Measurements from ENCODE around the gene TRIO. TPM values are rescaled to one million over a fixed set of nuclear protein-coding genes. Genes with fewer than 3 reads are reported as not detected.

The TRIO gene
- polyA plus RNA-seq, 1 donor from 2014 or later = 8.5 TPM

- Mint-ChIP-seq H3K4me3 (peak overlapping the region; percentile 16 to 79 (median 52)), H3K36me3 (peaks cover 6% of the 10 kb centered on the region), H3K27me3 (no peaks in the 10 kb centered on the region), H3K27ac (peak overlapping the region; percentile 9 to 85 (median 60)), H3K9me3 (peaks cover 0 to 1% (median 0%) of the 10 kb centered on the region in 3 donors), H3K4me1 (peaks cover 8 to 31% (median 23%) of the 10 kb centered on the region in 3 donors)
These were observed 143.7 kb downstream of the TRIO start for GRCh38 chr5:14286574-14287421.

GRCh38 chr5:14292766-14293658 is 149.9 kb downstream of the TRIO start:
- no peaks in the 10 kb centered on the region for H3K27me3 Mint-ChIP-seq
- H3K9me3 Mint-ChIP-seq = no peaks in the 10 kb centered on the region
- peaks cover 0 to 1% (median 0%) of the 10 kb centered on the region in 3 donors for H3K4me1 Mint-ChIP-seq
- no peak overlapping the region for H3K4me3 Mint-ChIP-seq
- H3K36me3 Mint-ChIP-seq = peaks cover 6% of the 10 kb centered on the region
- H3K27ac Mint-ChIP-seq = no peak overlapping the region

- Mint-ChIP-seq H3K27me3 (no peaks in the 10 kb centered on the region), H3K27ac (peak overlapping the region in 1 of 3 donors; percentile 68), H3K4me3 (no peak overlapping the region), H3K4me1 (no peaks in the 10 kb centered on the region), H3K36me3 (peaks cover 4% of the 10 kb centered on the region), H3K9me3 (no peaks in the 10 kb centered on the region)
These were observed 152.5 kb downstream of the TRIO start for GRCh38 chr5:14295610-14296009.

GRCh38 chr5:14296533-14297331 is 153.6 kb downstream of the TRIO start:
- no peaks in the 10 kb centered on the region for H3K4me1 Mint-ChIP-seq
- H3K27me3 Mint-ChIP-seq = no peaks in the 10 kb centered on the region
- H3K27ac Mint-ChIP-seq = peak overlapping the region in 1 of 3 donors; percentile 9
- H3K9me3 Mint-ChIP-seq = no peaks in the 10 kb centered on the region
- H3K4me3 Mint-ChIP-seq = no peak overlapping the region
- H3K36me3 Mint-ChIP-seq = peaks cover 3% of the 10 kb centered on the region

- no peak overlapping the region for H3K27ac Mint-ChIP-seq
- no peaks in the 10 kb centered on the region for H3K27me3 Mint-ChIP-seq
- H3K9me3 Mint-ChIP-seq = no peaks in the 10 kb centered on the region
- H3K4me1 Mint-ChIP-seq = no peaks in the 10 kb centered on the region
- no peak overlapping the region for H3K4me3 Mint-ChIP-seq
- peaks cover 2% of the 10 kb centered on the region for H3K36me3 Mint-ChIP-seq
These were observed 154.6 kb downstream of the TRIO start for GRCh38 chr5:14297697-14298096.

- no peak overlapping the region for H3K27ac Mint-ChIP-seq
- no peaks in the 10 kb centered on the region for H3K27me3 Mint-ChIP-seq
- H3K4me1 Mint-ChIP-seq = no peaks in the 10 kb centered on the region
- H3K9me3 Mint-ChIP-seq = no peaks in the 10 kb centered on the region
- no peak overlapping the region for H3K4me3 Mint-ChIP-seq
- H3K36me3 Mint-ChIP-seq = peaks cover 2% of the 10 kb centered on the region
These were observed 155.1 kb downstream of the TRIO start for GRCh38 chr5:14298126-14298847.

- Mint-ChIP-seq H3K27me3 (no peaks in the 10 kb centered on the region), H3K4me3 (no peak overlapping the region), H3K27ac (no peak overlapping the region), H3K9me3 (no peaks in the 10 kb centered on the region), H3K4me1 (peaks cover 0 to 2% (median 0%) of the 10 kb centered on the region in 3 donors), H3K36me3 (peaks cover 2% of the 10 kb centered on the region)
These were observed 156.5 kb downstream of the TRIO start for GRCh38 chr5:14299666-14300065.

- no peak overlapping the region for H3K27ac Mint-ChIP-seq
- H3K36me3 Mint-ChIP-seq = peaks cover 2% of the 10 kb centered on the region
- H3K27me3 Mint-ChIP-seq = no peaks in the 10 kb centered on the region
- peaks cover 0 to 2% (median 0%) of the 10 kb centered on the region in 3 donors for H3K4me1 Mint-ChIP-seq
- H3K4me3 Mint-ChIP-seq = no peak overlapping the region
- H3K9me3 Mint-ChIP-seq = no peaks in the 10 kb centered on the region
These were observed 158.0 kb downstream of the TRIO start for GRCh38 chr5:14301186-14301585.

- Mint-ChIP-seq H3K27me3 (no peaks in the 10 kb centered on the region), H3K9me3 (no peaks in the 10 kb centered on the region), H3K36me3 (peaks cover 4% of the 10 kb centered on the region), H3K27ac (peak overlapping the region in 1 of 3 donors; percentile 28), H3K4me3 (no peak overlapping the region), H3K4me1 (peaks cover 0 to 3% (median 0%) of the 10 kb centered on the region in 3 donors)
These were observed 159.2 kb downstream of the TRIO start for GRCh38 chr5:14302330-14302729.

- no peaks in the 10 kb centered on the region for H3K27me3 Mint-ChIP-seq
- no peak overlapping the region for H3K4me3 Mint-ChIP-seq
- peaks cover 5% of the 10 kb centered on the region for H3K36me3 Mint-ChIP-seq
- H3K27ac Mint-ChIP-seq = peak overlapping the region in 2 of 3 donors; percentile 23 to 80
- H3K9me3 Mint-ChIP-seq = no peaks in the 10 kb centered on the region
- H3K4me1 Mint-ChIP-seq = peaks cover 0 to 3% (median 0%) of the 10 kb centered on the region in 3 donors
These were observed 161.9 kb downstream of the TRIO start for GRCh38 chr5:14305045-14305444.

GRCh38 chr5:14306329-14306815 is 163.2 kb downstream of the TRIO start:
- peak overlapping the region in 1 of 3 donors; percentile 1 for H3K27ac Mint-ChIP-seq
- peaks cover 5% of the 10 kb centered on the region for H3K36me3 Mint-ChIP-seq
- no peak overlapping the region for H3K4me3 Mint-ChIP-seq
- H3K9me3 Mint-ChIP-seq = no peaks in the 10 kb centered on the region
- peaks cover 0 to 3% (median 0%) of the 10 kb centered on the region in 3 donors for H3K4me1 Mint-ChIP-seq
- no peaks in the 10 kb centered on the region for H3K27me3 Mint-ChIP-seq

GRCh38 chr5:14308384-14309154 is 165.4 kb downstream of the TRIO start:
- H3K27me3 Mint-ChIP-seq = no peaks in the 10 kb centered on the region
- no peak overlapping the region for H3K4me3 Mint-ChIP-seq
- H3K36me3 Mint-ChIP-seq = peaks cover 5% of the 10 kb centered on the region
- no peaks in the 10 kb centered on the region for H3K9me3 Mint-ChIP-seq
- H3K27ac Mint-ChIP-seq = peak overlapping the region in 1 of 3 donors; percentile 11
- peaks cover 0 to 3% (median 0%) of the 10 kb centered on the region in 3 donors for H3K4me1 Mint-ChIP-seq

GRCh38 chr5:14309199-14309598 is 166.1 kb downstream of the TRIO start:
- no peaks in the 10 kb centered on the region for H3K27me3 Mint-ChIP-seq
- H3K27ac Mint-ChIP-seq = no peak overlapping the region
- H3K36me3 Mint-ChIP-seq = peaks cover 5% of the 10 kb centered on the region
- H3K9me3 Mint-ChIP-seq = no peaks in the 10 kb centered on the region
- H3K4me3 Mint-ChIP-seq = no peak overlapping the region
- peaks cover 0 to 3% (median 0%) of the 10 kb centered on the region in 3 donors for H3K4me1 Mint-ChIP-seq

Data from IgD-negative memory B cell (primary cell).